H7 (cell line): Measurements from ENCODE around the gene DDX42. TPM values are rescaled to one million over a fixed set of nuclear protein-coding genes. Genes with fewer than 3 reads are reported as not detected.
"Not testable (repeated sequence)": the region's sequence is repeated elsewhere in the genome, so short reads cannot be mapped to it uniquely, and the experiment has no call there.

Source experiments
- DNase-seq: peaks from one replicate; pipeline ENCODE4 v3.0.0; 2012
- H3K27me3 ChIP-seq: 2 replicates; pipeline ENCODE4 v1.6.0; 2011; ENCODE audit warnings: mild to moderate bottlenecking, low read length; ENCODE audit not compliant: control insufficient read depth, insufficient read depth
- H3K36me3 ChIP-seq: replicated peaks from 2 replicates; pipeline ENCODE4 v1.5.1; 2011; ENCODE audit warnings: low read length; ENCODE audit not compliant: control insufficient read depth, insufficient read depth
- H3K4me3 ChIP-seq: 2 replicates; pipeline ENCODE4 v1.5.1; 2011; ENCODE audit warnings: low read depth, mild to moderate bottlenecking, control low read depth, low read length, moderate library complexity; ENCODE audit not compliant: insufficient read depth
- total RNA-seq: library from RNA; depleted of rRNA; stranded (reverse); fragments of >200 nt; shearing (Covaris generic); gene quantifications from 2 replicates; pipeline ENCODE4 v1.2.3, GENCODE V29; 2014

DDX42 gene
- total RNA-seq, 1 experiment from 2014 or later, result 34.5 TPM

DNA sequence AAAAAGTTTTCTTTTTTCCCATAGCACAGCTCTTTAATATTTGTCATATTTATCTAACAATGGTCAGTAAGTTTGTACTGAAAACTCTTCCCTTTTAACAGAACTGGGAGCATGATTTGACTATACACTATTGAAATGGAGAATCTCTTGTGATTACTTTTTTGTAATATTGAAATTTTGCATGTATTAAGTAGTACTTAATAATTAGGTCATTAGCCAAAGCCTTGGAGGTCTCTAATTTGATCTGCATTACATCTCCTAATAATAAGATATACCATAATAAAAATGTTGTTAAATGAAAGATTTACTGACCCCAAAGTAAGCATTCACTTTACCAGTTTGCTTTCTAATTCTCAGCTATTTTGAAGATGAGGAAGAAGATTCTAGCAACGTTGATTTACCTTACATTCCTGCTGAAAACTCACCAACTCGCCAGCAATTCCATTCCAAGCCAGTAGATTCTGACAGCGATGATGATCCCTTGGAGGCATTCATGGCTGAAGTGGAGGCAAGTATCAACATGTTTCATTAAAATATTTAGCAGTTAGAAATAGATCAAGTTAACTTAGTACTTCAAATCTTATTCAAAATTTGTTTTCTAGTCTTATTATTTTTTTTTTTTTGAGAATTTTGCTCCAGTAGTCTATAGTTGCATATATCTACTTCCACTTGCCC, 18.2 kb downstream of the DDX42 start:
- no peak for DNase-seq

DNA sequence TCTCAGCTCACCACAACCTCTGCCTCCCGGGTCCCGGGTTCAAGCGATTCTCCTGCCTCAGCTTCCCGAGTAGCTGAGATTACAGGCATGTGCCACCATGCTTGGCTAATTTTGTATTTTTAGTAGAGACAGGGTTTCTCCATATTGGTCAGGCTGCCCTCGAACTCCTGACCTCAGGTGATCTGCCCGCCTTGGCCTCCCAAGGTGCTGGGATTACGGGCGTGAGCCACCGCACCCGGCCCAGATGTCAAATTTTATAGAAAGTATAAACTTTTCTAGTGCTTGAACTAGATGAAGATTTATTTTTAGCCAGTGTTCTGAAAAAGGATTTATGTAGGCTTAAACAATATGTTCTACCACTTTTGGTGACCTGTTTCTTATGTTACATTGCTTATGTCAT, 22.4 kb downstream of the DDX42 start:
- not testable (repeated sequence) for H3K27me3 ChIP-seq, DNase-seq, H3K4me3 ChIP-seq
- H3K36me3 ChIP-seq, result peaks cover 35% of the 10 kb centered on the region

More for the DNA sequence above, 18.2 kb downstream of the DDX42 start:
- H3K36me3 ChIP-seq, result peaks cover 25% of the 10 kb centered on the region
- H3K4me3 ChIP-seq, result no peak overlapping the region
- H3K27me3 ChIP-seq, result no peaks in the 10 kb centered on the region

DNA sequence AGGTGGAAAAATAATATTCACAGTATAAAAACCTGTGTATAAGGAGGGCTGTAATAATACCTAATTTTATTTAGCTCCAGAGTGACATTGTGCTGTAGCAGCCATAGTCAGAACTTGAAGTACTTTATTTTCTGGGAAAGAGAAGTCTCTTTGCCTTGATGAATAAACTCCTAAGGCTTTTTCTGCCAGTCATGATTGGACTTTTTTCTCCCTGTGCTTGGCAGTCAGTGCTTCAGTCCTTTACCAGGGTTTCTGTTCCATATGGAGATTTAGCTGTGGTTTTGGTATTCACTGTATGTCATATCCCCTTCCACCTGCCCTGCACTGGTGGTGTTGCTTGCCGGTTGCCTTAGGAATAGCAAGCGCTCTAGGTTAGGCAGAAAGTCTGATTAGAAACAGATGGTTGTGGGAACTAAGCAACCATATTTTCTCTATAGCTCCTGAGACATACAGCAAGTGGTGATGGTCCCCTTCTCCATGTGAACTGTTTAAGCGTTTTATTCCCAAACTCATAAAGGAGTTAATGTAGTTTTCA, 24.7 kb downstream of the DDX42 start:
- no peak for DNase-seq
- H3K36me3 ChIP-seq, result peaks cover 40% of the 10 kb centered on the region
- H3K27me3 ChIP-seq, result no peaks in the 10 kb centered on the region
- no peak overlapping the region for H3K4me3 ChIP-seq

DNA sequence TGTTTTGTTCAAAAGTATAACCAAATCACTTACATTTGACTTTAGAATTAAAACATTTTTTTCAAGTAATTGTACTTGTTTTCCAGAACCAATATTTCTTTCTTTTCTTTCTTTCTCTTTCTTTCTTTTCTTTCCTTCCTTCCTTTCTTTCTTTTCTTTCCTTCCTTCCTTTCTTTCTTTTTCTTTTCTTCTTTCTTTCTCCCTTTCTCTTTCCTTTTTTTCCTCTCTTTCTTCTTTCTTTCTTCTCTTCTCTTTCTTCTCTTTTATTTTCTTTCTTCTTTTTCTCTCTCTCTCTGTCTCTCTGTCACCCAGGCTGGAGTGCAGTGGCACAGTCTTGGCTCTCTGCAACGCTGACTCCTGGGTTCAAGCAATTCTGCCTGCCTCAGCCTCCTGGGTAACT, 26.8 kb downstream of the DDX42 start:
- H3K36me3 ChIP-seq, result peaks cover 35% of the 10 kb centered on the region
- H3K4me3 ChIP-seq, result no peak overlapping the region
- no peak for DNase-seq
- H3K27me3 ChIP-seq, result no peaks in the 10 kb centered on the region

DNA sequence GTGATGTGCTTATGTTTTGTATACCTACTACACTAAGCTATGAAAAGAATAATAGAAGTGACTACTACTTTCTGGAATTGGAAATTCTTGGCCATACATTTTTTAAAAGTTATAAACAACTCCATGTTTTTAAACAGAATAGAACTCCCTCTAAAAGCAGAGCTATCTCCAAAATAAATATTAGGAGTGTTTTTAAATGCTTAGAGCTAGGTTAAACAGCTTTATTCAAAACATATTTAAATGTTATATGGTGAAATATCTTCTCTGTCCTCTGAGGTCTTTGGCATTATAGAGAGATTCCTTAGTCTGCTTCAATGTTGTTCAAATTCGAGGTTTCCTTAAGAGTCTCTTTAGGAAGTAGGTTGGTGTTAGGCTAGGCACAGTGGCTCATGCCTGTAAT, 30.4 kb downstream of the DDX42 start:
- Histone ChIP-seq H3K27me3 (no peaks in the 10 kb centered on the region), H3K4me3 (no peak overlapping the region), H3K36me3 (peaks cover 41% of the 10 kb centered on the region)
- DNase-seq, result no peak

DNA sequence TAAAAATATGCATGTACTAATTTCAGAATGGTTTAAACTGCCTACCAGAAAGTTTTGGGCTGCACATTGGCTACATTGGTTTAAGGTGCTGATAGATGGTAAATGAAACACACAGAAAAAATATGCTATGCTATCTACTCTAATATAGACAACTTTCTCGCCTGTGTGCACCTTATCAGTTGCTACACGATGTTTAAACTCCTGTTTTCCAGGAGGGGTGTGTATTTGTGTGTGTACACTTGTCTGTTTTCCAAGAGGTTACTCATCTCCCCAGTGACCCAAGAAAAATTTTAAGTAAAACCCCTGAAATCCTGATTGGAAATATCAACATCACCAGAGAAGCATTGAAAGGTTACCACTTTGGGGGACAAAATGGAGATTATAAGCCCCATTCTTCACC, 31.6 kb downstream of the DDX42 start:
- Histone ChIP-seq H3K27me3 (no peaks in the 10 kb centered on the region), H3K36me3 (peaks cover 38% of the 10 kb centered on the region), H3K4me3 (no peak overlapping the region)
- no peak for DNase-seq

DNA sequence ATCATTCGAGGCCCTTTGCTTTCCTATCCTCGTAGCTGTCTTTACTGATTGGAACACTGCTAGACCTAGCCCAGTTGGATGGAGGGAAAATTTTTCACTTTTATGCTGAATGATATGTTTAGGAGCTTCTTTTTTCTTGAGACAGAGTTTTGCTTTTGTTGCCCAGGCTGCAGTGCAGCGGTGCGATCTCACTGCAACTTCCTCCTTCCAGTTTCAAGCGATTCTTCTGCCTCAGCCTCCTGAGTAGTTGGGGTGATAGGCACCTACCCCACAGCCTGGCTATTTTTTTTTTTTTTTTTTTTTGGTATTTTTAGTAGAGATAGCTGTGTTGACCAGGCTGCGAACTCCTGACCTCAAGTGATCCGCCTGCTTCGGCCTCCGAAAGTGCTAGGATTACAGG, 36.0 kb downstream of the DDX42 start:
- Histone ChIP-seq H3K4me3 (no peak overlapping the region), H3K27me3 (no peaks in the 10 kb centered on the region), H3K36me3 (peaks cover 56% of the 10 kb centered on the region)
- DNase-seq, result no peak

DNA sequence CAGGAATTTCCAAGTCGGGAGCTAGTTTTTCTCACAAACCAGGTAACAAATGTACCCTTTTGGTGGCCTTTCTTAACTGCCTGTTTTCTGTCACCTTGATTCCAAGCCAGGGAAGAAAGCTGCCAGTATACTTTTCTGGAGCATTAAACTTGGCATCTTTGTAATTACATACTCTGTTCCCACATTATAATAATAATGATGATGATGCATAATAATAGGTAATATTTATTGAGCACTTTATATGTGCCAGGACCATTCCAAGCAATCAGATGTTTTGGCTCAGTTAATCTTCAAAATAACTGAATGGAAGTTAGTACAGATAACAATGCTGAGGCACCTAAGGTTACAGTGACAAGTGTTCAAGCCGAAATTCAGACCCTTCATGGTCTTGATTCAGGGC, 42.2 kb downstream of the DDX42 start:
- H3K36me3 ChIP-seq, result peaks cover 71% of the 10 kb centered on the region
- no peaks in the 10 kb centered on the region for H3K27me3 ChIP-seq
- H3K4me3 ChIP-seq, result no peak overlapping the region
- no peak for DNase-seq

DNA sequence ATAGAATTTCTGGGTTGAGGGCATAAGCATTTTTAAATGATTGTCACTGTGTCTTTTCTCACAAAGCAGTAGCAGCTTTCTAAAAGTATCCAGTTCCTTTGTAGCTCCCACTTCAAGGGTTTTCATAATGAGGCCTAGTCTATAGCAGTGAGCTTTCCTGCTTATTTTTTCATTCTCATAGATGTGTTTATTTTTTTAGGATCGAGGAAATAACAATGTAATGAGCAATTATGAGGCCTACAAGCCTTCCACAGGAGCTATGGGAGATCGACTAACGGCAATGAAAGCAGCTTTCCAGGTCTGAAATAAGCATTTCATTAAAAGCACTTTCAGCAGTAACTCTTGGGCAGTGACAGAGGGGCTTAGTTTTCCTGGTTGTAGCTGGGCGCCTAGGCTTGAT, 42.7 kb downstream of the DDX42 start:
- Histone ChIP-seq H3K4me3 (no peak overlapping the region), H3K36me3 (peaks cover 74% of the 10 kb centered on the region), H3K27me3 (no peaks in the 10 kb centered on the region)
- DNase-seq, result no peak

DNA sequence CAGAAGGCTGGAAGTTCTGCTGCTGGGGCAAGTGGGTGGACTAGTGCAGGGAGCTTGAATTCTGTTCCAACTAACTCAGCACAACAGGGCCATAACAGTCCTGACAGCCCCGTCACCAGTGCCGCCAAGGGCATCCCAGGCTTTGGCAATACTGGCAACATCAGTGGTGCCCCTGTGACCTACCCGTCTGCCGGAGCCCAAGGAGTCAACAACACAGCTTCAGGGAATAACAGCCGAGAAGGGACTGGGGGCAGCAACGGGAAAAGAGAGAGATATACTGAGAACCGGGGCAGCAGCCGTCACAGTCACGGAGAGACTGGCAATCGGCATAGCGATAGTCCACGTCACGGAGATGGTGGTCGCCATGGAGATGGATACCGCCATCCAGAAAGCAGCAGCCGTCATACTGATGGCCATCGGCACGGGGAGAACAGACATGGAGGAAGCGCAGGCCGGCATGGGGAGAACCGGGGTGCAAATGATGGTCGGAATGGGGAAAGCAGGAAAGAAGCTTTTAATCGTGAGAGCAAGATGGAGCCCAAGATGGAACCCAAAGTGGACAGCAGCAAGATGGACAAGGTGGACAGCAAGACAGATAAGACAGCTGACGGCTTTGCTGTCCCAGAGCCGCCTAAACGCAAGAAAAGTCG, 43.9 kb downstream of the DDX42 start:
- no peak overlapping the region for H3K4me3 ChIP-seq
- peaks cover 72% of the 10 kb centered on the region for H3K36me3 ChIP-seq
- DNase-seq, result no peak
- no peaks in the 10 kb centered on the region for H3K27me3 ChIP-seq

DNA sequence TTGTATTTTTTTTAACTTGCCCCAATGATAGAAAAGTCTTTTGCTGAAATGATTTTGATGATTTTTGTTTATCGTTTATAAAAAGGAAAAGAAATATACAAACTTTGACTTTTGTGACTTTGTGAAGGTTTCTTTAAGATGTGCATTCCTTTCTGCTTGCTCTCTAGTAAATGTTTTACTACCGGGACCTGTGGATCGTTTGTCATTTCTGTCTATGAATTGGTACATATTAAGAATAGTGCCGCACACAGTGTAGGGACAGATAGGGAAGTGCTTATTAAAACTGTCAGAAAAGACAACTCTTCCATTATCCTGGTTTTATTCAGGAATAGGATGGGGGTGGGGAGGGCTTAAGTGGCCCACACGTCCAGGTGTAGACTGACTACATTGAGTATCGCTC, 45.2 kb downstream of the DDX42 start:
- no peak for DNase-seq
- Histone ChIP-seq H3K27me3 (no peaks in the 10 kb centered on the region), H3K36me3 (peaks cover 71% of the 10 kb centered on the region), H3K4me3 (no peak overlapping the region)

DNA sequence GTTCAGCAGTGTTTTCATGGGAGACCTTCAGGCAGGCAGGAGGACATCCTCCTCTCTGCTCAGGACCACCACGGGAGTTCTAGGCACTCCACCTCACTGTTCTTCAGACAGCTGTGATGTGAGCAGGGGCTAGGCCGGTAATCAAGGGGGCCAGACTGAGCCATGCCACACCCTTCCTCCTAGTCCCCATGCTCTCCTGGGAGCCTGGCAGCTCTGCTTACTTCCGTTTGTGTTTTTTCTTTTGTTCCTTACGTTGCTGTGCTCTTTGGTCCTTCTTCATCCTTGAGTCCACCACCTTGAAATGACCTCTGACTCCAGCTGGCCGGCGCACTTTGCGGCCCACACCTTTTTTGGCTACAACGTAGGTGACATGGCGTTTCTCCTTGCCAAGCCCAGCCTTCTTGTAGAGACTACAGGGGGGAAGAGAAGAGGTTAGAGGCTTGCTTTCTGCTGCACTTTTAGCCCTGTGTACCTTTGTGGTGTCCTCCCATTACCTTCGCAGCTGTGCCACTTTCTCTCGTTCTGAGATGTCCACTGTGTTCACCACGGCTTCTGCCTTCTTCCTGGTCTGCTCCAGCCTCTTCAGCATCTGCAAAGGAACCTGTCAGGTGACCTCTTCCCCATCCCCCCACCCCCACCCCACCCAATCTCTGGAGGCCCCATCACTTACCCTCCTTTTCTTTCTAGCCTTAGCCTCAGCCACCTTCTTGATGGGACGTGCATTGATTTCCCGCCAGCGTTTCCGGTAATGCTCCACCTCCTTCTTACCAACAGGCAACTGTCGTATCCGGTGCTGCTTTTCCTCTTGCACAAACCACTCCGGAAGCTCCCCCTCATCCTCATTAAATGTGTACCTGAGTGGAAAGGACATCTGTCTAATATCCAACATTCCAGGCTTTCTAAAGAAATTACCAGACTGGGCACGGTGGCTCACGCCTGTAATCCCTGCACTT, 45.9 kb downstream of the DDX42 start:
- H3K27me3 ChIP-seq, result no peaks in the 10 kb centered on the region
- peaks cover 75% of the 10 kb centered on the region for H3K36me3 ChIP-seq
- H3K4me3 ChIP-seq, result no peak overlapping the region
- no peak for DNase-seq

DNA sequence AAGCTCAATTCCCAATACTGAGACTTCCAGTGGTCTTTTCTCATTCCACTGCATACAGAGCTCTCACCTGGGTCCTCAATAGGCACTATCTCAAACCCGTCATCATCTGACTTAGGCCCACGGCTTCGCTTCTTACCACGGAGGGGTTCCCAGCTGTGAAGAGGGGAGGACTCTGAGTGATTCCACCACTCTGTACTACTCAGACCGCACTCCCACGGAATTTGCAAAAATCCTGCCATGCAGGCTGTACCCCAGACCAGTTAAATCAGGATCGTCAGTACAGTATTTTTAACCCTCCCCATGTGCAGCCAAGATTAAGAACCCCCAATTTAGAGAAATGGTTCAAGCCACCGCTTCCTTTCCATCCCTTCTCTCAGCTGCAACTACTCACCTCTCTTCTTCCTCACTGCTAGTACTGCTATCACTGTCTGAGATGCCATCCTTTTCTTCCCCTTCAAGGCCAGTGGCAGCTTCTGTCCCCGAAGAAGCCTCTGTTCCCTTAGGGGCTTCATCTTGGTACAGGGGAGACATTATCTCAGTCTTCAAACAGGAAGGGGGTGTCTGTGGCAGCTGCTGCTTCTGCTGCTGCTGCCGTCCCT, 47.1 kb downstream of the DDX42 start:
- Histone ChIP-seq H3K4me3 (no peak overlapping the region), H3K27me3 (no peaks in the 10 kb centered on the region), H3K36me3 (peaks cover 69% of the 10 kb centered on the region)
- no peak for DNase-seq

DNA sequence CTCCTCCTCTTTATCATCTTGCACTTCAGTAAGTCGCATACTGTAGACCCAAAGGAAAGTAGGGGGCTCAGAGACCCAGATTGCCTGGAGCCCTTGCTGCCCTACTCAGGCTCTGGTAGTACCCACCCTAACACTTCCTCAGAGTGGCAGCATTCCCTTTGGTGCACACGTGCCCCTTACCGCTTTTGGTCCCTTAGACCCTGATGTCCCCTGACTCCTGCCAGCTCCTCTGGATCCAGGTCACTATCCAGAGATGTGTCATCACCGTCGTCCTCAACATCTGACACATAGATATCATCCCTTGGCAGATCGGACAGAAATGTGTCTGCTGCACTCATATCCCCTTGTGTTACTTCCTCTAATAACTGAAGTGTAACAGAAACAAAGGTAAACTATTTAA, 47.8 kb downstream of the DDX42 start:
- Histone ChIP-seq H3K4me3 (no peak overlapping the region), H3K27me3 (no peaks in the 10 kb centered on the region), H3K36me3 (peaks cover 67% of the 10 kb centered on the region)
- no peak for DNase-seq
